Left renal pelvis (tissue), 4 donors: ENCODE data around the gene CDH22. TPM values are rescaled to one million over a fixed set of nuclear protein-coding genes. Genes with fewer than 3 reads are reported as not detected.

Source experiments
- DNase-seq, 4 donors: peaks; one replicate each; pipeline ENCODE4 v3.0.0-alpha.2; 2013; ENCODE audit warnings: low read depth in 4 of 4, low spot score in 3 of 4
- polyA plus RNA-seq, 4 donors: library from polyadenylated mRNA; unstranded; fragments of 120-200 nt; gene quantifications; one replicate each; pipeline ENCODE4 v1.2.1, GENCODE V29; 2013; ENCODE audit not compliant: insufficient read length in 4 of 4

The CDH22 gene
- polyA plus RNA-seq, 4 donors = 0.09 to 0.70 TPM; not detected in 2

DNA sequence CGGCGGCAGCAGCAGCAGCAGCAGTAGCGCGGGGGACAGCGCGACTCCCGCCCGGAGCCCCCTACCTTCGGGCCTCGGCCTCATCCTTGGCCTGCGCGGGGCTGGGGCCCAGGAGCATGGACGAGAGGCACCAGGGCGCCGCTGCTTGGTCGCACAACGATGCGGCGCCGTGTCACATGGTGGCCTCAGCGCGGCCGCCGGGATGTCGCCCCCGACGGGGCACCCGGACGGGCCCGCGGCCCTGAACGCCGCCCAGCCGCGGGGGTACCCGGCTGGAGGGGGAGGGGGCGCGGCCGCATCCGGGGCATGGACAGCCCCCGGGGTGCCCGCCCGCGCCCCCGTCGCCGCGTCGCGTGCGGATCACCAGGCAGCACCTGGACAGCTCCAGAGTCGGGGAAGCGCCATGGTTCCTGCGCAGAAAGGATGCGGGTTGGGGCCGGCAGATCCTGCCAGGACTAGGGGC lies 57.1 kb downstream of the CDH22 start:
- no peak for DNase-seq

DNA sequence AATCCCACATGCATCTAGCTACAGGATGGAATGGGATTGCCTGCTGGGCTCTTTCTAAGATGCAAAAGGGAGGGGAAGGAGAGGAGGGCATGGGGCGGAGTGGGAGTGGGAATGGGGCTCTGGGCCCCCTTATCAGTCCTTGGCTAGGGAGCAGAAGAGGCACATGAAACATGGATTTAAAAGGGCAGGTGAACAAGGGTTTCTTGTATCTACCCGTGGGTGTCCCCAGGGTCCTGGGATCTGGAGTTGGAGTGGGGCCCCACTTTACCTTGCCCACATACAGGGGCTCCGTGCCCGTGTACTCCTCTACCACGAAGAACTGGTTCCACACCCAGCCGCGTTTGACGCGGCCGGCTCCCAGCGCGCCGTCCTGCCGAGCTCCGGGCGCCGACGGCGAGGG lies 57.5 kb downstream of the CDH22 start:
- no peak for DNase-seq

DNA sequence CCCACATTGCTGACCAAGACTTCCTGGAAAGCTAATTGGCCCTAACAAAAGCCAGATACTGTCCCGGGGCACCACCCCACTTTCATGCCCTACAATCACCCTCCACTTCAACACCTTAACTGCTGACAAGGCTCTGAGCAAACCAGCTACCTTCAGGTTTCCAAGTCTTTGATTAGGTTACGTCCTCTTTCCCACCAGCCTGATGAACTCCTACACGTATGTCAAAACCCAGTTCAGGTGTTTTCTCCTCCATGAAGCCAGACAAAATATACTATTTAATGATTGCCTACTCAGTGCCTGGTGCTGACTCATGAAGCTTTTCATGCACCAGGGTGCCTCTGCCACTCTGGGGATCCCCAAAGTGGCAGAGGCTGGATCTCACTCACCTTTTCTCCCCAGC lies 58.6 kb downstream of the CDH22 start:
- DNase-seq = no peak

DNA sequence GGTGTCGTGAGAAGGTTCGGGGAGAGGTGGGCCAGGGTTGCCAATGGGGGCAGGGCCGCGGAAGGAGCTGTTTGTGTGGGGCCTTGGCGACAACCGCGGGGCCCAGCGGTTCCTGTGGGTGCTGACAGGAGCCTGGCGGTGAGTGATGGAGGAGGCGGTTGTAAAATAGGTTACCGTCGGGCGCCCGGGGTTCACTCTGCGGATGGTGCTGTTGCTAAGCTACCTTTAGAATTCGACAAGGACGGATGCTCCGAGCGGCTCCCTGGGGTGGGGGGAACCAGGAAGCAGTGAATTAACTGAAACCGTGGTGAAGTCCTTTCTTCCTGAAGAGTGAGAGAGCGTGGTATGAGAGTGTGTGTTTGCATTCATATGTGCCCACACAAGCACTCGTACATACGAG lies 61.7 kb downstream of the CDH22 start:
- DNase-seq = no peak

DNA sequence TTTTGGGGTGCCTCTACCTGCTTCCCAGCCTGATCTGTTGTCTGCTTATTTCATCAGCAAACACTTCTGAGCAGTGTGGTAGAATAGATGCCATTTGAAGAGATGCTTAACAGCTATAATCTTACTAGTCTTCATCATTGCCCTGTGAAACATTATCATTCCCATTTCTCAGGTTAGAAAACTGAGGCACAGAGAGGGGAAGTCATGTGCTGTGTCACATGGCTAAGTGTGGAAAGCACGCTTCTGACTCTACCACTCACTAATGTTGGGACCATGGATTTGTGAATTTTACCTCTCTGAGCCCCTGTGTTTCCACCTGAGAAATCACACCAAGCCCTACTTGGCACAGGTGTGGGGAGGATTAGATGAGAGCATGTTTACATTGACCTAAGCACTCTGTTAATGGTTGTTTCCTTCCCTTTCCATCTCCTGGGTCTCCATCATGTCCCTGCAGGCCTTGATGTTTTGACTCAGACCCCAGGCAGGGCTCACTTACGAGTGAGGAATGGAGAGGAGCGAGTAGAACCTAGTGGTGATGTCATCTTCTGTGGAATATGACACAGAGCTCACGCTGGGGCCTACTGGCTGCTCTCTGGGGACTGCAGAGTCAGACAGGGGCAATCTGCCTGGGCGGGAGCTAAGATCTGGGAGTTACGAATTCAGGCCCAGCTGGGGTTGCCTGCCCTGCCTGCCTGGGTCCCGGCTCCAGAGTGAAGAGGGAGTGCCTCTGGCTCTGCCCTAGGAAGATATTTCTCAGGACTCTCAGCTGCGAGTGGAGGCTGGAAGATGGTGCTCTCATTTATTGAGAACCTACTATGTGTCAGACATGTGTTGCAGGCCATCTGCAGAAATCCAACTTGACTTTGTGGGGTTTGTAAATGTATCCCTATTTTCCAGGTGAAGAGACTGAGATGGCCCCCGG lies 64.3 kb downstream of the CDH22 start:
- DNase-seq = no peak

DNA sequence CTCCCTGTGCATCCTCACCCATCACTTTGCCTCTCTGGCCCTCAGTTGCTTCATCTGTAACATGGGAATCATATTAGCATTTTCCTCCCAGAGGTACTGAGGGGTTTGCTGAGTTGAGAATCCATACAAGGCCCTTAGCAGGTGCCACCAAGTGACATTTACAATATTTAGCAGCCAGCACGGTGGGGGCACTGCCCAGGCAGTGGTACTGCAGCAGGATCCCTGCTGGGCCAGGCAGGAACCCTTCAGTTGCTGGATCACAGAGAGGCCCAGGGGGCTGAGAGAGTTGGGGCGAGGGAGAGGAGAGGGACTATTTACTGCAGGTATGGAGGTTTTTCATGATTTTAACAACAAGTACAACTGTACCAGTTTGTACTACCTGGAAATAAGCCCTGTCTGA lies 65.9 kb downstream of the CDH22 start:
- no peak for DNase-seq

DNA sequence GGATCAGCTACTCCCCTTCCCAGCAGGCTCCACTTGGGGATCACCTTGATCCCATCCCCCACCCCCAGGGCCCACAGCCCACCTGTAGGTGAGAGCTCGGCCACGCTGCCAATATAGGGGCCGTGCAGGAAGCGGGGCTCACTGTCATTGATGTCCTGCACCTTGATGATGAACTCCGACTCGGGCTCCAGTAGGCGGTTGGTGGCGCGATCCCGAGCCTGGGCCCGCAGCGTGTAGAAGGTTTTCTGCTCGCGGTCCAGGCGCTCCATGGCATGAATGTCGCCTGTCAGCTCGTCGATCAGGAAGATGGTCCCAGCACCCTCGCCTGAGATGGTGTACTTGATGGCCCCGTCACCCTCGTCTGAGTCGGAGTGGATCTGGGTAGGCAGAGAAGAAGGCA lies 67.4 kb downstream of the CDH22 start:
- DNase-seq = no peak

DNA sequence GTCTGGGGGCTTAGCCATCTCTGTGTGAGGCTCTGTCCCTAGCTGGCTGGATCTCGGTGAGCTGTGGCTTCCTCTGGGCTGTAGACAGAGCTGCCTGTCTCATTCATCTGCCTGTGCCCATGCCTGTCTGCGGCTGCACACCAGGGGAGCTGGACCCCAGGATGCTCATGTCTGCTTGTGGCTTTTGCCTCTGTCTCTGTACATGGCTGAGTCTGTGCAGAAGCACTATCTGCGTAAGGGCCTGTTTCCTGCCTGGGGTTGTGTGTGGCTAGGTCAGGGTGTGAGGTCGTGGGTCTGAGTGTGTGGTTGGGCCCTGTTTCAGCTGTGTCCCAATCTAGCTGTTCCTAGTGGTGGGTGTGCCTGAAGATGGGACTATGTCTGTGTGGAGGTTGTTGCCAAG lies 68.2 kb downstream of the CDH22 start:
- no peak for DNase-seq

DNA sequence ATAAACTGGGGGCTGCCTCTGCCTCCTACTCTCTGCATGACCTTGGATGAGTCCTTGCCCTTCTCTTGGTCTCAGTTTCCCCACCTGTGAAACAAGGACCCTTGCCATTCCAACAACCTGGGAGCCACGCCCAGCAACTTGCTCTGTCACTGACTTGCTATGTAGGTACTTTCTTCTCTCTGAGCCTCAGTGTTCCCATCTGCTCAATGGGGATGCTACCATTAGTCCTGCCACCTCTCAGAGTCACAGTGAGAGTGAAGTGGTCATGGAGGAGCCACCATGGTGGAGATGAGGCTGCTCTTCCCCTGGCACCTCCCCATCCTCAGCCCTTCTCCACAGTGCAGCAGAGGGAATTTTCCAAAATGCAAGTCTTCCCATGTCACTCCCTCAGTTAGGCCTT lies 70.6 kb downstream of the CDH22 start:
- no peak for DNase-seq

DNA sequence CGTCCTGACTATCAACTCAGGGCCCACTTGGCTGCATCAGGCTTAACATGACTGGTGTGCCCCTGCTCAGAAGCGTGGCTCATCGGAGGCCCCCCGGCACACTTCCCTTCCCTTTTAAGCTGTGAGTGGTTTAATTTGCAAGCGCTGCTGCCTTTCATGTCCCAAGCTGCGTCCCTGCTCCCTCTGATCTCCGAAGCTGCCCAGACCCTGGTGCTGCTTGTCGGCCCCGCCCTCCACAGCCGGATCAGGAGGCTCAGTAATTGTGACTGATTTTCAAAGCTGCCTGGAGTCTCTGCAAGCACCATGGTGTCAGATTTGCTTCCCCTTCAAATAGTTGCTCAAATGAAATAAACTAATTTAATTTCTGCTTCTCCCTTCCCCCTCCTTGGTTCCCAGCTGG lies 71.1 kb downstream of the CDH22 start:
- no peak for DNase-seq

DNA sequence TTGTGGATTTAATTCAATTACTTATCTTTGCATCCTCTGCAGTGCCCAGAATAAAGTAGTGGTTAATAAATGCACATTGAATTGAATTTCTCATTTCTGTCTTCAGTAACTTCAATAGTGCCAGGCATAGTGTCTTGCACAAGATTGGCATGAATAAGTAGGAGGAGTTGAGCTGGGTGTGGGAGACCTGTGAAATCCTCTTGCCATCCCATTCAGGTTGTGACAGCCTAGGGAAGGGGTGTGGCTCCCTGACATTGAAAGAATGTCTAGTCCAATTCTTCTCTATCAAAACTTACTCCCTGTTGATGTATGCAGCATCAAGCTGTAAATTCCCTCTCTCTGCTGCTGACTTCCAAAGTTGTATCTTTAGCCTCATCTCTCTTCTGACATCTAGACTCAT lies 73.2 kb downstream of the CDH22 start:
- no peak for DNase-seq

DNA sequence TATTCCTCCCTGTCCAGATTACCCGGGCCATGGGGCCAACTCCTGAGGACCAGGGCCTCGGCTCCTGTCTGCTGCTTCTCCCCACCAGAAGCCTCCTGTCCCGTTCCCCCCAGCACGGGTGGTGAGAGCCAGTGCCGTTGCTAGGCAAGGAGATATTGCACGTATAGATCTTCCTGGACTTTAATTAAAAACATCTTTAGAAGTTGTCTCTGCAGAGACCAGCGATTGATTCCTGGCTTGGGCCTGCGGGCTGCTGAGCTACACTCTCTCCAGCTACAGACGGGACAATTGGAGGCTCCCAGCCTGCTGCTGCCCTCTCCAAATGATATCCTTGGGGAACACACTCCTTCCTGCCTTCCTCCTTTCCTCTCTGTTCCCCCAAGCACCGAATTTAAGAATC lies 74.6 kb downstream of the CDH22 start:
- DNase-seq = no peak

DNA sequence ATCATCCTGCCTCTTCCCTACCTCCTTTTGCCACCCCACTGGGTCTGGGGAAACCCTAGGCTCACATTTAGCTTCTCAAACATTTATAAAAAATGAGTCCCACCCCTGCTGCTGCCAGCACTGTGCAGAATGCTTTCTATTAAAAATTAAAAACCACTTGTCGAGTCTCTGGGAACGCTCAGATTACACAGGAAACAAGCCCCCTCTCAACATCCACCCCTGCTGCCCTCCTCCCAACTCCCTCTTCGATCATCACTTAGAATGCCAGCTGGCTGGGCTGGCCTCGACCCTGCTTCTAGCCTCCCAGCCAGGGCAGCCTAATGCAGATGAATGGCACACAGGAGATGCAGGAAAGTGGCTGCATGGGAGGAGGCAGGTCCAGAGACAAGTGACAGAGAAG lies 75.8 kb downstream of the CDH22 start:
- DNase-seq = no peak

DNA sequence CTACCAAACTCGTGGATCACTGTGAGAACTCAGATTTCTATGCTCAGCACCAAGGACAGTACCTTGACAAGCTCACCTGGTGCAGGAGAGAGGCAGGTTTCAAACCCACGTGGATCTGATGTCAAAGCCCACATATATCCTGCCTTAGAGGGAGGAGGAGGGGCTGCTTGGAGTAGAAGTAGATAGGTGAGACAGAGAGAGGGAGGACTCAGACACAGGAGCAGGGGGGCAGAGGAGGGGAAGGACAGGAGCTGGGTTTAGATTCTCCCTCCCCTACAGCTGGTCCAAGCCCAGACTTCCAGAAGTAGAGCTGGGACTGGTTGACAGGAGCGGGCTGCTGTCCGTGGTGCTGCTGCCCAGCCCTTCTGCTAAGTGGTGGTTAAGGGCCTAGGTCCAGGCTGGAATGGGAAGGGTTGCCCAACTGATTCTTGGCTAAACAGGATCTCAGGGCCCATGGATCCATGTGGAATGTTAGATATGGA lies 77.5 kb downstream of the CDH22 start:
- peak; percentile 35 to 58 (median 44) for DNase-seq

DNA sequence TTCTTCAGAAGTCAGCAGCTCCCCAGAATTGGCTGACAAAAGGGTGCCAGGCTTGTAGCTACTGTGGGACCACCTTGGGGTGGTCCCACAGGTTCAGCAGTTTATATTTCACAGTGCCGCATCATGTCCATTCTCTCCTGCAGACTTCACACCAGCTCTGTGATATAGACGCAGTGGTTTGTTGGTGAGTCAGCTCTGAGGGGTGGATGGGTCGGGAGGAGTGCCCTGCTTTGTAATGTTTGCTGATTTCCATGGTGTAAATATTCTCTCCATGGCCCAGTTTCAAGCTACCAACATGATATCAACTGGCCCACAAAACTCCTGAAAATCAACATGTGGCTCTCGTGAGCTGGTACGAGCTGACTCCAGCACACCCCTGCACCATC lies 78.2 kb downstream of the CDH22 start:
- no peak for DNase-seq

DNA sequence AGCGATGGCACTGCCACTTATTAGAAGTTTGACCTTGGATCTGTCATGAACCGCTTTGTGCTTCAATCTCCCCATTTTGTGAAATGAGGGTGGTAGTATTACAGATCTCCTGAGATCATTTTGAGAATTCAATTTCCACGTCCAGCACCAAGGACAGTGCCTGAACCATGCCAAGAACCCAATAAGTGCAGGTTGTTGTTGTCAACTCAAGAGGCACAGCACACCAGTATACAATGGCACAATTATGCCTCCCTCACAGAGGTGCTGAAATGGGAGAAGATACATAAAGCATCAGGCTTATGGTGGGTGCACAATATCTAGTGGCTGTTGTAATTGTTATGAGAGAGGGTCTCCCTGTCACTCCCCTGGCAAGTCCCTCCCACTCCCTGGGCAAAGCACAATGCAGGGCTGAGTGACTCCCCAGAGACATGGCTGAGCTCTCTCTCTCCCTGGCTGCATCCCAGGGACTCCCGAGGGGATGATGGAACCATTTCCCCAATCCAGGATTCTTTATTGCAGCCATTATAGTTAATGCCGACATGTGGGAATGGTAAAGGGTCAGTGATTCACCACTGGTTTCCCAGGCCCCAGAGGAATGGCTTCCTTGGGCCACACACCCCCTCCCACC lies 78.7 kb downstream of the CDH22 start:
- no peak for DNase-seq

DNA sequence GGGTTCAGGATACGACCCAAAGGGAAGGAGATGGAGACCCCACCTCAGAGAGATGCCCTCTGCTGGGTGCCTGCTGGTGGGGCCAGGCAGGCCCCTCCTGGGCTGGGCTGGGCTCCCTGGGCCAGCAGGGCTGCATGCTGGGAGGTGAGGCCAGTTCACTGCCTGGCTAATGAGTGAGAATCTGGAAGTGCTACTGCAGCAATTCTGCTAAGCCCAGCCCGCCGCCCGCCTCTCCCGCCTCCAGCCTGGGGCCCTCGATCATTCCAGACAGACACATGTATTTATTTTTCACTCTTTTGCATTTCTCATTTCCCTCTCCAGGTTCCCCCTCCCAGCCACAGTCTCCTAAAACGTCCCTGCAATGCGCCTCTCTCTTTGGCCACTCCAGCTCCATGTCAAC lies 79.6 kb downstream of the CDH22 start:
- no peak for DNase-seq

DNA sequence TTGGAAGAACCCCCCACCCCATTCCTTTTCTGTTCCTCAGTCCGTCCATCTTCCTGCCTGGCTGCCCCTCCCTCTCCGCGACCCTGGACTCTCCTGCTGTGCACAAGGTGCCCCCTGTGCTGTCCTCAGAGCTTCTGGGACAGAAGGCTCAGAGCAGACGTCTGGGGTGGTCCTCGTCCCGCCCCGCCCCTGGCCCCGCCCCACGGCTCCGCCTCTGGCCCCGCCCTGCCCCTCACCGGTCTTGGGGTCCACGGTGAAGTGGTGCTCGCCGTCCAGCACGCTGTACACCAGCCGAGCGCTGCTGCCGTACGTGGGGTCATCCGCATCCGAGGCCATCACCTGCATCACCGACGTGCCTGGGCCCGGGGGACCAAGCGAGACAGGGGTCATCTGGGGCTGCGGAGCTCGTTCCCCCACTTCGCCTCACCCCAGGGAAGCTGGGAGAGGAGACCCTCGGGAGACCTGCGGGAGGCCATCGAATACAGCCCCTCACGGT lies 81.0 kb downstream of the CDH22 start:
- DNase-seq = no peak

DNA sequence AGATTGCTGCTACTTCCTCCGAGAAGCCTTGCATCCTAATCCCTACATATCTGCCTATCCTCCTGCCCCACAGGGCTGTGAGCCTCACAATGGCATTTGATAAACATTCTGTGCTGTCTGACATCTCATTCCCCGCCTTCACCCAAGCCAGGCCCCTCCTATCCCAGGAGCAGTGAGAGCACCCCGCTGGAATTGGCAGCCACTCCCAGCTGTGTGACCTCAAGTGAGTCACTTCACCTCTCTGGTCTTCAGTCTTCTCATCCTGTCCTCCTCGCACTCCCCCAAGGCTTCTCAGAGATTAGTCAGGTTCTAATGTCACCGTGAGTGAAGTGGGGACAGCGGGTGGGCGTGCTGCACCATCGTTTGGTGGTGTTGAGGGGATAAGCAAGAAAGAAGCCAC lies 81.7 kb downstream of the CDH22 start:
- DNase-seq = no peak

DNA sequence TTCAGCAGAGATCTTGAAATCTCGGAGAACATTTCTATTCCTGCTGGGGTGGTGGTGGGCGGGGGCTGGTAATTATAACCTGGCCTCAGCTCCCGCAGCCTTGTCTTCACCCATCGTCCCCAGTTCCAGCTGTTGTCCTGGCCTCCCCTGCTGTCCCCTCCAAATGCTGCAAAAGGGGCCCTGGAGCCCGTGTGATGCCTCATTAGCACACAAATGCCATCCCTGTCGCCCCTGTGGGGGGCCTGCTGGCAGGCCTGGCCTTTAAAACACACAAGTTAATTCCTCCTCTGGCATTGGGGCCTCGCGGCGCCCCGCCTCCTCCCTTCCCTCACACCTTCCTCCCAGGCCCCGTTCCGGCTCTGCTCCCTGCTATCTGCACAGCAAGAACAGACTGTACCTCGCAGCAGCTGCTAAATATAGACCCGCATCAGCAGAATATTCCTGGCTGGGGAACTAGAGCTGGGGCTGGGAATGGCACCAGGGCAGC lies 85.7 kb downstream of the CDH22 start:
- no peak for DNase-seq

DNA sequence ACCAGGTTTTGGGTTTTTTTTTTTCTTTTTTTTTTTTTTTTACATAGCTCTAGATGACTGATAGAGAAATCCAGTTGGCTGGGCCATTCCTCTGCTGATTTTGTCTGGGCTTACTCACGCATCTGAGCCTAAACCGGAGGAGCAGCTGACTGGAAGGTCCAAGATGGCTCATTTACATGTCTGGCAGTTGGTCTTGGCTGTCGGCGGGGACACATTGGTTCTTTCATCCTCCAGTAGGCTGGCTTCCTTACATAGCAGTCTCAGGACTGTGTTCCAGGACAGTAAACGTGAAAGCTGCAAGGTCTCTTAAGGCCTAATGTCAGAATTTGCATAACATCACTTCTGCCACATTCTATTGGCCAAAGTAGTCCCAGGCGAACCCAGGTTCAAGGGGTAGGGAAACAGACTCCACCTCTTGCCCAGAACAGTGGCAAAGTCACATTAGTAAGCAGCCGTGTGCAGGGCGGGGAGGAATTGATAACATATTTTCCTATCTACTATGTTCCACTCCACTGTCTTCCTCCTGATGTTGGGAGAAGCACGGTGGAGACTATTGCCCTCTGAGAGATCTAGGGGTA lies 87.0 kb downstream of the CDH22 start:
- DNase-seq = no peak
